ENCODE results near the gene HOXB1.
A peak's percentile ranks its signal among the peaks of the same experiment; 100 is the strongest.
"Not testable (repeated sequence)": the region's sequence is repeated elsewhere in the genome, so short reads cannot be mapped to it uniquely, and the experiment has no call there.

The HOXB1 gene

DNA sequence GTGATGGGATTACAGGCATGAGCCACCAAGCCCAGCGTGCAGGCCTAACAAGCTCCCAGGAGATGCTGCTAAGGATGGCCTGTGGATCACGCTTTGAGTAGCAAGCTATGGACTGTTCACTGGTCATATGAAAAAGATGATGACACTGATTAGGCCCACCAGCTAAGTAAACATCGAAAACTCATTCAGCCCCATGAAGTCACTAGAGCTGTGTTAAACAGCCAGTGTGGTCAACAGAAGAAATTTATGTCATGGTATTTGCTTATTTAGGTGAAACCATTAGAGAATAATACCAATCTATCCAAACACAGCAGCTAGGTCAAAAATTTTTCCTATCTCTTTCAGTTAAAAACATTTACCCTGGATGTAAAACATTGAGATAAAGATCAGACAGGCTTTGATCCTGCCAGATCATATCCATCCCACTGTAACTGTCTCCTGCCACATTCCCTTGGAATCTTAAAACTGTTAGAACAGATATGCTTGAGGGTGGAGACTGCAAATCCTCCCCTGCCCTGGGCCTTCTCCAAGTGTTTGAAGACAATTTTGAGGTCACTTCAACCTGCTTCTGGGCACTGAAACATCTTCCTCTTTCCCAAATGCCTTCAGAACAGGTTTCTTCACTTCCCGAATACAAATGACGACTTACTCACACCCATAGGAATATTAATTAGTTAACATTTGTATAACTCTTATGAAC is 30.9 kb downstream of the HOXB1 start:
- DNase-seq (ENCODE audit: low read depth in 2 of 3, low spot score in 2 of 3) = no peak

DNA sequence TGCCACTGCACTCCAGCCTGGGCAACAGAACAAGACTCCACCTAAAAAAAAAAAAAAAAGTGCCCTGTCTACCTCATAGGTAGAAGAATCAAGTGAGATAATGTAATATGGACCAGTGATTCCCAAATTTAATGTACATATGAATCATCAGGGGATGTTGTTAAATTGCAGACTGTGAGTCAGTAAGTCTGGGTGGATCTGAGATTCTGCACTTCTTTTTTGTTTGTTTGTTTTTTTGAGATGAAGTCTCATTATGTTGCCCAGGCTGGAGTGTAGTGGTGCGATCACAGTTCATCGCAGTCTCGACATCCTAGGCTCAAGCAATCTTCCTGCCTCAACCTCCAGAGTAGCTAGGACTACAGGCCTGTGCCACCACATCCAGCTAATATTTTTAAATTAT is 31.6 kb downstream of the HOXB1 start:
- DNase-seq (ENCODE audit: low read depth in 2 of 3, low spot score in 2 of 3) = no peak

DNA sequence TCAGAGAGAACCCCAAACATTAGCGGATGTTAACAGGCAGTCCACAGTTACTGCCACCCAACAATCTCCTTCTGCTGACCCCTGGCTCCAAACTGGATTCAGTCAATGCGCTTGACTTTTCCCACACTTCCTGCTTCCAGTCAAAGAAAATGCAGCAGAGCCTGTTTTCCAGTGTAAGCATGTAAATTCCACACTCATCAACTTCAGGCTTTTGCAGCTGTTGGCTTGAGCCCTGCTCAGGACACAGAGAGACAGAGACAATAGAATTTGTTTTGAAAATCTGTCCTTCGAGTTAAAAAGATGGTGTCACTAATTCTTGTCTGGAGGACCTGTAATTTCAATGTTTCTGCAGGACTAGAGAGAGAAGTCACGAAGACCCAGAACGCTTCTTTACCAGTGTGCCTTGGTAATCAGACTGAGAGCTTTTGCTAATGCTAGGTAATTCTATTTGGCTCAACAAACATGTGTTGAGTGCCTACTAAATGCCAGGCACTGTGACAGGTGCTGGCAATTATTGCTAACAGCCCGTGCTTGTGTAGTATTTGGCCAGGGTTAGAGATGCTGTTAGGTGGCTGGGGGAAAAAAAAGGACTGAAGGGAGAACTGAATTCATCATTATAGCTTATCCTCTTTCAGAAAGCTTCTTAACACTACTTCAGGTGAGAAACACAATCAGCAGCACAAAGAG is 32.5 kb downstream of the HOXB1 start:
- no peak for DNase-seq (ENCODE audit: low read depth in 2 of 3, low spot score in 2 of 3)

DNA sequence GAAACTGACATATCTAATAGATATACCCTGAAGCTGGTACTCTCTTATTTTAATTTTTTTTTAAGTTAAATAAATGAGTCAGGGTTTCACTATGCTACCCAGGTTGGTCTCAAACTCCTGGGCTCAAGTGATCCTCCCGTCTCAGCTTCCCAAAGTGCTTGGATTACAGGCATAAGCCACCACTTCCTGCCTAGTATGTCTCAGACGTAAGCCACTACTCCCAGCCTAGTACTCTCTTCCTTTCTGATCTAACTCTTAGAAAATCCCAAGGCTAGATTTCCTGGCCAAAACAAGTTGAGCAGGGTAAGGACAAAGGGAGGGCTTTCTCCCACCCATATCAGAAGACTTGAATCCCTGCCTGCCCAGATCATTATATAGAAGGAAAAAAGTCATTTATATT is 33.7 kb downstream of the HOXB1 start:
- DNase-seq (ENCODE audit: low read depth in 2 of 3, low spot score in 2 of 3) = no peak

DNA sequence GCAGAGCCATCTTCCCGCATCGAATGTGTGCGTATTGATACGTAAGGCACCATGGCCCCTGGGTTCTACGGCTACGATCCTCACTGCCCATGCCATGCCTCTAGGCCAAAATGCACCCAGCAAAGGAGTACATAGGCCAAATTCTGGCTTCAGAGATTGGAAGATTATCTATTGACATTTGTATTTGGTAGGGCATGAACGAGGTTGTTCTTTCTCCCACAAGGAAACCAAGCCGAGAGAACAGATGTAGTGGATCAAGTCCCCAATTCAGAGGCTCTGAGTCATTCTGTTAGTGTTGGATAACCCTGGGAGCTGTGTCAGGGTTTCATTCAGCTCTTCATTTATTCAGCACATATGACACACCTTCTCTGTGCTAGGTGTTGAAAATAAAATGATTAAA is 36.5 kb downstream of the HOXB1 start:
- DNase-seq (ENCODE audit: low read depth in 2 of 3, low spot score in 2 of 3) = no peak

DNA sequence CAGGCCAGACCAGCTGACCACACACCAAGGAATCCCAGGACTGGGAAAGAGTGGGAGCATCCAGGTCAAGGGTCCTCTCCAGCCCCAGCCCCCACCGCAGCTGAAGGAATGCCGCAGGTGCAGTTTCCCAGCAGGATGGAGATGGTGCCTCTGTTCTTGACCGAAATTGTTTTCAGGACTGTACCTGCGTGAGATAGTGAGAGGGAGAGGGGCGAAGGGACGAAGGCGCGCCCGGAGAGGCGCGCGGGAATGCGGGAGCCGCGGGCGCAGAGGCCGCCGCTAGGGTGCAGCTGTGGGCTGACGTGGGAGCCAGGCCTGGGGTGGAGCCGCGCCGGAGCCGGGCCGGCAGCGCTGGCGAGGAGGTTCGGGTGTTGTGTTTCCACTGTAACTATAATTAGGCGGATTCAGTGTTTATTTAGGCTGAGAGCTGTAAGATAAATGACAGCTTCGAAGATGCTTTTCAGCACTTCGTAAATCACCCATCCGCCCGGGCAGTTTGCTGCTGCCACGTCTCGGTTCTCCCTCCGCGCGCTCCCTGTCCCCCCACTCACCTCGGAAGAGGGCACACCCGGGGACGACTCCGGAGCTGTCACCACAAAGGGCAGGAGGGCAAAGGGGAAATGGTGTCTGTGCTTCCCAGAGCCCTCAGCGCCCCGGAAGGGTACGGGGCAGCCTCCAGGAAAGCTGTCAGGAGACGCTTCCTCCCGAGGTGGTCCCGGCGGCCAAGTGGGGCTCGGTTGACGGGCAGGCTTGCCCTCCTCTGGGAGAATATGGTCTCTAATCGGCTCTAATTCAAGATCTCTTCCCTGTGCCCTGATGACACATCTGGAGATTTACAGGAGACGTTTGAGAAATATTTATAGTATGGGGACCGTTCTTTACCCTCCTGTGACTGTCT is 38.2 kb downstream of the HOXB1 start:
- peak in 2 of 3 experiments; percentile 26 to 38 for DNase-seq (ENCODE audit: low read depth in 2 of 3, low spot score in 2 of 3)

DNA sequence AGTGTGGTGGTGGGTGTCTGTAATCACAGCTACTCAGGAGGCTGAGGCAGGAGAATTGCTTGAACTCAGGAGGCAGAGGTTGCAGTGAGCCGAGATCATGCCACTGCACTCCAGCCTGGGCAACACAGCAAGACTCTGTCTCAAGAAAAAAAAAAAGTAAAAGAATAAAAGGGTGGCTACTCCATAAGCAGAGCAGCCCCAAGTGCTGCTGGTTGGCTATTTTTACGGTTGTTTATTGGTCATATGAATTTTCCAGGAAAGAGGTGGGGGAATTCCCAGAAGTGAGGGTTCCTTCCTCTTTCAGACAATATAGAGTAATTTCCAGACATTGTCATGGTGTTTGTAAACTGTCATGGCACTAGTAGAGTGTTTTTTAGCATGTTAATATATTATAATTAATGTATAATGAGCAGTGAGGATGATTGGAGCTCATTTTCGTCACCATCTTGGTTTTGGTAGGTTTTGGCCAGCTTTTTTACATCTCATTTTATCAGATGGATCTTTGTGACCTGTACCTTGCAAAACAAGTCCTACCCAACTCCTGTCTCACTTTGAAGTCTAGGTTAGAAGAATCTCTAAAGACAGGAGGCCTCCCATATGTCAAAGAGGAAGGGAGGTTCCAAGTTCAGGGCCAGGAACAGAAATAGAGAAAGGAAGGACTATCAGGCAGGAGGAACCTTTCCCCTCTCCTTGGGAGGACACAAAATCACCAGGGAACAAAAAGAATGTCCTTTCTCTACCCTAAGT is 39.1 kb downstream of the HOXB1 start:
- no peak for DNase-seq (ENCODE audit: low read depth in 2 of 3, low spot score in 2 of 3)

DNA sequence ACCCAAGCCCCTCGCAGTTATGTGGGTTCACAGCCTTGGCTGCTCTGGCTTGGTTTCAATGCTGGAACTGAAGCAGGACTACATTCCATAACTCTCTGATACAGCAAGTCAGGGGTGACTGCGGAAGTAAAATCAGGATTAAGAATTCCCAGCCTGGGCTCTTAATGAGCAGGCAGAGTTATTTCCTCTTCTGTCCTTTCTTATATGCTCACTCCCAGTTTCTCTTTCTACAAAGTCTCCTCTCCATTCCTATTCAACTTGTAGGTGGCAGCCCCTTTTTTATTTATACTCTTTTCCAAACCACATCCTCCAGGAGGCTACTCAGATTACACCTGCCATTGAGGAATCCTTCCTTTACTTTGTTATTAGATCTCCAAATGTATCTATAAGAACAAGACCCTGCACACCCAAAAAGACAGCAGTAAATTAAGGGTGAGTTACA is 40.3 kb downstream of the HOXB1 start:
- DNase-seq (ENCODE audit: low read depth in 2 of 3, low spot score in 2 of 3) = no peak

DNA sequence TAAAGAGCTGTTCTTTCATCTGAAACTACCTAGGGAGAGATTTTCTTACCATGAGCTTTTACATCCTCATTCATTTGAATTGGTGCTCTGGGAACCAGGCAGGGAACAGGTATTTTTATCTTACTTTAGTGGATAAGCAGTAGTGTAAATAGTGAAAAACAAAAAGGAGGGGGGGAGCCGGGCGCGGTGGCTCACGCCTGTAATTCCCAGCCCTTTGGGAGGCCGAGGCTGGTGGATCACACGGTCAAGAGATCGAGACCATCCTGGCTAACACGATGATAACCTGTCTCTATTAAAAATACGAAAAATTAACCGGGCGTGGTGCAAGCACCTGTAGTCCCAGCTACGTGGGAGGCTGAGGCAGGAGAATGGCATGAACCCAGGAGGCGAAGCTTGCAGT is 41.0 kb downstream of the HOXB1 start:
- no peak for DNase-seq (ENCODE audit: low read depth in 2 of 3, low spot score in 2 of 3)

DNA sequence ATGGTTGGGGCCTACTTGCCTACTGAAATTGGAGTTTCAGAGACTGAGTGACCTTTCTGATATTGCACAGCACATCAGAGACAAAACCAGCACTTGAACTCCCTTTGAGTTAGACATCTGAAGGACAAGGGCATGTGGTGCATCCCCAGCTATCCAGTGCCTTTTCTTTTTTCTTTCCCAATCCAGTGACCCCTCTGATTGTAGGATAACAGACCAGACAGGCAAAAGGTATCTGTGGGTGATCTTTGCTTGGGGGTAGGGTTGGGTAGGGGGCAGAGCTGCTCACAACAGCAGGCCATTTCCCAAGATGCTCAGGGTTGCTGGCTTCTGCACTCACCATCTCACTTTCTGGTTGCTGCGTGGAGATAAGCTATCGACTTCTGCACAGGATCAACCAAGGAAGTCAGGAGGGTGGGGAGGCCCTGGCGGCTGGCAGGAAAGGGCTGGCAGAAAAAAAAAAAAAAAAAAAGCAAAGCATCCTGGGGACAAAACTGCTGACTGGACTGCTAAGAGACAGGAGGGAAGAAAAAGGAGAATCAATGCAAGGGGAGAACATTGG is 42.2 kb downstream of the HOXB1 start:
- no peak for DNase-seq (ENCODE audit: low read depth in 2 of 3, low spot score in 2 of 3)

DNA sequence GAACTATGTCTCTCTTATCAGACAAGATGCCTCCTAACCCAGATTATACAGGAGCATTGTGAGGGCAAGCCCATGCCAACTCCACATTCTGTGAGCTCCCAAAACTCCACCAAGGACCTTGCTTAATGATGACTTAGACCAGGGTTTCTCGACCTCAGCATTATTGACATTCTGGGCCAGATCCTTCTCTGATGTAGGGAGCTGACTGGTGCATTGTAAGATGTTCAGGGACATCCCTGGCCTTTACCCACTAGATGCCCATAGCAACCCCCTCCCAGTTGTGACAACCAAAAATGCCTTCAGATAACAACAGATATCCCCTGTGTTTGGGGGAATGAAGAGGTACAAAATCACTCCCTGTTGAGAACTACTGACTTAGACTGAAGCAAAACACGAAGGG is 43.6 kb downstream of the HOXB1 start:
- no peak for DNase-seq (ENCODE audit: low read depth in 2 of 3, low spot score in 2 of 3)

DNA sequence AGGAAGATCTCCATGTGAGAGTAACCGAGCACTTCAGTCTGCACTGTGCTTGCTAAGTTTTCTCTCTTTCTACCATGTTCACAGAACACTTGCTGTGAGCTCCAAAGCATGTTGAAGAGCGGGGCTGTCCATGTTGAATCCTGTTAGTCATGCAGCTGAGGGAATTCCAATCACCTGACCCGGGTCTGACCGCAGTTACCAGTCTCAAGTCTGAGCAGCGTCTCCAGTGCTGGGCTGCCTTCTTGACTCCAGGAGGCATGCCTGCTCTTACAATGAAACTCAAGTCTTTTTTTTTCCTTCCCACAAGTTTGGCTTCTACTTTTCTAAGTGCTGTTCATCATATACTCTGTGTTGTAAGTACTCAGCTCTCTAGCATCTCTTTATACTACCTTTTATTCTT is 44.3 kb downstream of the HOXB1 start:
- no peak for DNase-seq (ENCODE audit: low read depth in 2 of 3, low spot score in 2 of 3)

DNA sequence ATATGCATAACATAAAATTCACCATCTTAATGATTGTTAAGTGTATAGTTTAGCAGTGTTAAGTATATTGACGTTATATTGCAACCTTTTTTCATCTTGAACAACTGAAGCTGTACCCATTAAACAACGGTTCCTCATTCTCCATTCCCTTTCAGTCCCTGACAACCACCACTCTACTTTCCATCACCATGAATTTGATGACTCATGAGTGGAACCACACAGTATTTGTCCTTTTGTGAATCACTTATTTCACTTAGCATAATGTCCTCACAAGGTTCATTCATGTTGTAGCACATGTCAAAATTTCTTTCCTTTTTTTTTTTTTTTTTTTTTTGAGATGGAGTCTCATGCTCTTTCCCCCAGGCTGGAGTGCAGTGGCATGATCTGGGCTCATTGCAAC is 46.0 kb downstream of the HOXB1 start:
- no peak for DNase-seq (ENCODE audit: low read depth in 2 of 3, low spot score in 2 of 3)

DNA sequence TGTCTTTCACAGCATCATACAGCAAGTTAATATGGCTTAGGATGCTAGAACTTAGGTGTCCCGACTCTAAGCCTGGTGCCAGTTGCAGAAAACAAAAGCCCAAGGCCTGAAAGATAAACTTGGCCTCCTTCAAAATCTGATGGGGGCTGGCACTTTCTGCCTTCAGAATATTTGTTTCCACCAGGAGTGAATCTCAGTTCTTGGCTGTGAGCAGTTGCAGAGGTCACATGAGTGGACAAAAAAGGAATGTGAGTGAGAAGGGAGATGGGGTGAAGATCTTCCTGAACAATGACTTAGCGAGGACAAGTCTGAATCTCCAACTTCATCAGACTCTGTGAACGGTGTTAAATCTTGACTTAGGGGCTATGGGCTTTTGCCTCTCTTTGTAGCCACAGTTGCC is 46.6 kb downstream of the HOXB1 start:
- DNase-seq (ENCODE audit: low read depth in 2 of 3, low spot score in 2 of 3) = no peak

DNA sequence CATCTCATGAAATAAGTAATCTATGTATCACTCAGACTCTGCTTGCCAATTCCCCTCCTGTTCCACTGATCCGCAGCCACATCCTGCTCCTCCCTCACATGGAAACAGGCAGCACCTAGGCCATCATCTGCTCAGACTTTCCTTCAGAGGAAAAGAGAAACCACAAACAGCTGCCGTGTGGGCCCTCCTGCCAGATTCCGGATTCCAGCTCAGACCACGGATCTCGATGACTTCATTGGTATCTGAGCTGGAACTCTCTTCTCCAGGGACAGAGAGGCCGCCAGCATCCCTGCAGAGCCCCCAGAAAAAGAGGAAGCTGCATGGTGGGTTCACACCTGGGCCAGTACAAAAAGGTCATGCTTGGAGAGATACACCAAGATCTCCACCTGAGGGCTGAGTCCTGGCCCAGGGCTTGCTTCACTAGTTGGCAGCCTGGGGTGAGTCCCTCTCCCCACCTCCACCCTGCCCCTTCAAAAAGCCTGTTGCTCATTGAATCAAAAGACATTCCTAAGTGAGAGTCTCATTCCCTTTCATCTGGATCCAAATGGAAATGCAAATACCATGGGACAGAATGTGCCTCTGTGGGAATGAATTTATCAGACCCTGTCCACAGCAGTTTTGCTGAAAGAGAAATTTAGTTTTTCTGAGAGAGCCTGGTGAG is 47.2 kb downstream of the HOXB1 start:
- no peak for DNase-seq (ENCODE audit: low read depth in 2 of 3, low spot score in 2 of 3)

DNA sequence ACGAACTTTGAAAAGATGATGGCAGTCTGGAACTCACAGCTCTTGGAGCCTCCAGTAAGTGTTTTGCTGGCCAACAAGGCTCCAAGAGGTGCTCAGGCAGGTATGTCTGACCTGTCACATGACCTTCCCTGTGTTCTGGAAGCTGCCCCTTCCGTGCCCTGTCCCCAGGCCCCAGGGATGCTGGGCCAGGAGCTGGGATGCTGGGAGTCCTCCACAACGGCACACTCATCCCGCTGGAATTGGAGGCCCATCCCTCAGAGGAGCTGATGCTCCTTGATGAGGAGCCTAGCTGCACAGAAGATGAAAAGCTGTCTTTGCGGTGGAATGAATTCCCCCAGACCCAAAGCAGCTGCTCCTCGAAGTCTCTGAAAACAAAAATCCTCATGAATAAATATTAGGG is 47.8 kb downstream of the HOXB1 start:
- no peak for DNase-seq (ENCODE audit: low read depth in 2 of 3, low spot score in 2 of 3)

DNA sequence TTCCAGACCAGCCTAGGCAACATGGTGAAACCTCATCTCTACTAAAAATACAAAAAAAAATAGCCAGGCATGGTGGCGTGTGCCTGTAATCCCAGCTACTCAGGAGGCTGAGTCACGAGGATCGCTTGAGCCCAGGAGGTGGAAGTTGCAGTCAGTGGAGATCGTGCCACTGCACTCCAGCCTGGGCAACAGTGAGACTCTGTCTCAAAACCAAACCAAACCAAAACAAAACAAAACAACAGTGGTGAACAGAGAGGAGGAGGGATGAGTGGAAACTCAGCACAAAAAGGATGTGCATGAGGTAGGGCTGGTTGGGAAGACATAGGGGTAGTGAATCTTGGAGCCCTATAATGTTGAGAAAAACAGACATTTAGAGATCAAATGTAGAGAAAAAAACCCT is 48.5 kb downstream of the HOXB1 start:
- not testable (repeated sequence) for DNase-seq (ENCODE audit: low read depth in 2 of 3, low spot score in 2 of 3)

DNA sequence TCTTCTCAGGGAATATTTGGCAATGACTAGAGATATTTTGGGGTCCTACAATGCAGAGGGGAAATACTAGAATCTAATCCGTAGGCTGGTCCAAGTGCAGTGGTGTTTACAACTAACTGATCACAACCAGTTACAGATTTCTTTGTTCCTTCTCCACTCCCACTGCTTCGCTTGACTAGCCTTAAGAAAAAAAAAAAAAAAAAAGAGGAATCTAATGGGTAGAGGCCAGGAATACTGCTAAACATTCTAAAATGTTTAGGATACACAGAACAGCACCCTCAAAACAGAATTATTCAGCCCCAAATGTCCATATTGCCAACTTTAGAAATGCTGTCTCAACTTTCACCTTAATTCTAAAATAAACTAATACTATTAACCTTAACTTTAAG is 51.8 kb downstream of the HOXB1 start:
- DNase-seq (ENCODE audit: low read depth in 2 of 3, low spot score in 2 of 3) = no peak
